HEK293 (cell line): ENCODE measurements around the gene ZNHIT1.
"Not testable (repeated sequence)": the region's sequence is repeated elsewhere in the genome, so short reads cannot be mapped to it uniquely, and the experiment has no call there.

Experiments used
- CTCF ChIA-PET: fragments of 350-600 bp; formaldehyde crosslinking; extraction: SDS; loops from one replicate; lab custom pipeline; 2021; ENCODE audit warnings: antibody characterized with exemption; lab: Yijun Ruan, JAX
- POLR2A ChIA-PET: fragments of 300-600 bp; formaldehyde crosslinking; extraction: SDS; loops from one replicate; lab custom pipeline; 2020; ENCODE audit warnings: antibody characterized with exemption, inconsistent platforms; lab: Yijun Ruan, JAX
- H3K27ac ChIP-seq: fragments of 200-500 bp; sonication (Bioruptor generic); 2 replicates; pipeline ENCODE4 v1.5.1; 2014; ENCODE audit warnings: low read depth, low read length, control low read depth, inconsistent platforms; ENCODE audit errors: extremely low read depth
- H3K36me3 ChIP-seq, 2 experiments: fragments of 200-500 bp in 1 of 2; sonication (Bioruptor generic) in 1 of 2; 1 replicate in 1 of 2; 2 replicates in 1 of 2; pipeline ENCODE4 v1.5.1; 2014 to 2017; ENCODE audit warnings: inconsistent platforms in 2 of 2, low read length in 2 of 2; ENCODE audit not compliant: control insufficient read depth in 2 of 2, insufficient read depth in 1 of 2
- H3K4me1 ChIP-seq: fragments of 200-500 bp; sonication (Bioruptor generic); 2 replicates; pipeline ENCODE4 v1.5.1; 2014; ENCODE audit warnings: mild to moderate bottlenecking, low read length, inconsistent platforms; ENCODE audit not compliant: control insufficient read depth, insufficient read depth
- H3K4me3 ChIP-seq: 2 replicates; pipeline ENCODE4 v1.5.1; 2011; ENCODE audit warnings: low read depth, mild to moderate bottlenecking, control low read depth, low read length, moderate library complexity
- H3K9me3 ChIP-seq: fragments of 200-500 bp; sonication (Bioruptor generic); 2 replicates; pipeline ENCODE4 v1.5.1; 2014; ENCODE audit warnings: low read depth, low read length, inconsistent platforms; ENCODE audit not compliant: control insufficient read depth, insufficient read depth
- EGR2 ChIP-seq: fragments of 450-650 bp; formaldehyde crosslinking; IDR thresholded peaks from 2 replicates; pipeline ENCODE4 v1.5.1; 2016; ENCODE audit warnings: low read depth, missing biosample characterization, missing genetic modification characterization
- GLI4 ChIP-seq: fragments of 450-650 bp; formaldehyde crosslinking; IDR thresholded peaks from 2 replicates; pipeline ENCODE4 v1.5.1; 2016; ENCODE audit warnings: missing biosample characterization, missing genetic modification characterization
- KLF1 ChIP-seq: fragments of 450-650 bp; formaldehyde crosslinking; IDR thresholded peaks from 2 replicates; pipeline ENCODE4 v1.5.1; 2016; ENCODE audit warnings: missing biosample characterization, missing genetic modification characterization
- PRDM1 ChIP-seq: fragments of 450-650 bp; formaldehyde crosslinking; IDR thresholded peaks from 2 replicates; pipeline ENCODE4; 2016; ENCODE audit warnings: missing biosample characterization, missing genetic modification characterization
- TRIM28 ChIP-seq: IDR thresholded peaks from 2 replicates; pipeline ENCODE4 v1.6.1; 2011; ENCODE audit warnings: low read length, control low read depth, borderline replicate concordance
- TSHZ1 ChIP-seq: fragments of 450-650 bp; formaldehyde crosslinking; IDR thresholded peaks from 2 replicates; pipeline ENCODE4 v1.5.1; 2016; ENCODE audit warnings: missing biosample characterization, missing genetic modification characterization, borderline replicate concordance
- YY2 ChIP-seq: fragments of 450-650 bp; formaldehyde crosslinking; IDR thresholded peaks from 2 replicates; pipeline ENCODE4 v1.5.1; 2016; ENCODE audit warnings: missing biosample characterization, missing genetic modification characterization
- ZBTB17 ChIP-seq: fragments of 450-650 bp; formaldehyde crosslinking; IDR thresholded peaks from 2 replicates; pipeline ENCODE4 v1.5.1; 2016; ENCODE audit warnings: missing biosample characterization, missing genetic modification characterization
- ZBTB7A ChIP-seq: fragments of 450-650 bp; formaldehyde crosslinking; IDR thresholded peaks from 2 replicates; pipeline ENCODE4 v1.5.1; 2016; ENCODE audit warnings: low read depth, missing biosample characterization, missing genetic modification characterization
- ZFHX2 ChIP-seq: fragments of 450-650 bp; formaldehyde crosslinking; conservative IDR thresholded peaks from 2 replicates; pipeline ENCODE4 v1.5.1; 2016; ENCODE audit warnings: missing biosample characterization, missing genetic modification characterization
- ZNF157 ChIP-seq: fragments of 450-650 bp; formaldehyde crosslinking; IDR thresholded peaks from 2 replicates; pipeline ENCODE4 v1.5.1; 2016; ENCODE audit warnings: missing biosample characterization, missing genetic modification characterization
- ZNF341 ChIP-seq: fragments of 450-650 bp; formaldehyde crosslinking; IDR thresholded peaks from 2 replicates; pipeline ENCODE4; 2016; ENCODE audit warnings: low read depth, missing biosample characterization, missing genetic modification characterization
- ZNF449 ChIP-seq: fragments of 450-650 bp; formaldehyde crosslinking; IDR thresholded peaks from 2 replicates; pipeline ENCODE4 v1.5.1; 2017; ENCODE audit warnings: missing biosample characterization, mild to moderate bottlenecking, missing genetic modification characterization, moderate library complexity
- ZNF596 ChIP-seq: fragments of 450-650 bp; IDR thresholded peaks from 2 replicates; pipeline ENCODE4 v1.5.0; 2018; ENCODE audit warnings: missing biosample characterization, mild to moderate bottlenecking, missing genetic modification characterization, moderate library complexity
- ZNF791 ChIP-seq: fragments of 450-650 bp; formaldehyde crosslinking; IDR thresholded peaks from 2 replicates; pipeline ENCODE4 v1.5.1; 2016; ENCODE audit warnings: missing biosample characterization, missing genetic modification characterization
- ZSCAN23 ChIP-seq: fragments of 450-650 bp; formaldehyde crosslinking; IDR thresholded peaks from 2 replicates; pipeline ENCODE4 v1.5.1; 2016; ENCODE audit warnings: missing biosample characterization, missing genetic modification characterization
- TF ChIP-seq, protein P1 (sequence below): fragments of 450-650 bp; formaldehyde crosslinking; IDR thresholded peaks from 2 replicates; pipeline ENCODE4 v1.5.1; 2016; ENCODE audit warnings: missing biosample characterization, missing genetic modification characterization
- TF ChIP-seq, protein P2 (sequence below): fragments of 450-650 bp; formaldehyde crosslinking; IDR thresholded peaks from 2 replicates; pipeline ENCODE4; 2016; ENCODE audit warnings: missing biosample characterization, missing genetic modification characterization
- TF ChIP-seq, protein P3 (sequence below): fragments of 450-650 bp; formaldehyde crosslinking; IDR thresholded peaks from 2 replicates; pipeline ENCODE4 v1.5.1; 2016; ENCODE audit warnings: missing biosample characterization, missing genetic modification characterization

The ZNHIT1 gene

GRCh38 chr7:101198476-101198875 lies 19.5 kb upstream of the ZNHIT1 start (continued):
- TF ChIP-seq TRIM28 (no peak), ZBTB17 (tag by site-specific recombination) (no peak), ZNF596 (no peak), ZBTB7A (tag by site-specific recombination) (no peak)
- TF ChIP-seq, protein P1, sequence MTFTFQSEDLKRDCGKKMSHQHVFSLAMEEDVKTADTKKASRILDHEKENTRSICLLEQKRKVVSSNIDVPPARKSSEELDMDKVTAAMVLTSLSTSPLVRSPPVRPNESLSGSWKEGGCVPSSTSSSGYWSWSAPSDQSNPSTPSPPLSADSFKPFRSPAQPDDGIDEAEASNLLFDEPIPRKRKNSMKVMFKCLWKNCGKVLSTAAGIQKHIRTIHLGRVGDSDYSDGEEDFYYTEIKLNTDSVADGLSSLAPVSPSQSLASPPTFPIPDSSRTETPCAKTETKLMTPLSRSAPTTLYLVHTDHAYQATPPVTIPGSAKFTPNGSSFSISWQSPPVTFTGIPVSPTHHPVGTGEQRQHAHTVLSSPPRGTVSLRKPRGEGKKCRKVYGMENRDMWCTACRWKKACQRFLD (tag by site-specific recombination), result no peak

DNA sequence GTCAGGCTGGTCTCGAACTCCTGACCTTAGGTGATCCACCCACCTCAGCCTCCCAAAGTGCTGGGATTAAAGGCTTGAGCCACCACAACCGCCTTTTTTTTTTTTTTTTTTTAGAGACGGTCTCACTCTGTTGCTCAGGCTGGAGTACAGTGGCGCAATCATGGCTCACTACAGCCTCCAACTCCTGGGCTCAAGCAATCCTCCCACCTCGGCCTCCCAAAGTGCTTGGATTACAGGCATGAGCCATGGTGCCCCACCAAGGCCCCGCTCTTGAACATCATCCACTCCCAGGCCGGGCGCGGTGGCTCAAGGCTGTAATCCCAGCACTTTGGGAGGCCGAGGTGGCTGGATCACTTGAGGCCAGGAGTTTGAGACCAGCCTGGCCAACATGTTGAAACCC lies 18.4 kb upstream of the ZNHIT1 start:
- CTCF ChIA-PET, result interaction anchor here (0.5 to 1.1 kb wide), 6 partner anchors 10 to 798 kb away, joined by 3 to 4 read pairs (median 3); partner anchors contain the start of genes PLOD3 and ZNHIT1
- H3K27ac ChIP-seq, POLR2A ChIA-PET: not testable (repeated sequence)

GRCh38 chr7:101200504-101200861 lies 17.5 kb upstream of the ZNHIT1 start:
- TF ChIP-seq YY2 (tag by site-specific recombination), result no peak
- TF ChIP-seq PRDM1, result peak; percentile 50; the same call in 1 of the 2 replicates
- no peak for TF ChIP-seq TSHZ1 (tag by site-specific recombination)
- ChIA-PET CTCF (interaction anchor here (0.6 to 1.2 kb wide), 6 partner anchors 10 to 109 kb away, joined by 3 to 4 read pairs (median 3); partner anchors contain the start of genes PLOD3 and ZNHIT1), POLR2A (no interaction called here)
- Histone ChIP-seq H3K36me3 (no peaks in the 10 kb centered on the region), H3K4me1 (no peaks in the 10 kb centered on the region), H3K9me3 (no peaks in the 10 kb centered on the region), H3K27ac (no peak overlapping the region), H3K4me3 (no peak overlapping the region)

More for the DNA sequence above, 18.4 kb upstream of the ZNHIT1 start:
- H3K4me1 ChIP-seq, H3K4me3 ChIP-seq, H3K9me3 ChIP-seq, H3K36me3 ChIP-seq: not testable (repeated sequence)

DNA sequence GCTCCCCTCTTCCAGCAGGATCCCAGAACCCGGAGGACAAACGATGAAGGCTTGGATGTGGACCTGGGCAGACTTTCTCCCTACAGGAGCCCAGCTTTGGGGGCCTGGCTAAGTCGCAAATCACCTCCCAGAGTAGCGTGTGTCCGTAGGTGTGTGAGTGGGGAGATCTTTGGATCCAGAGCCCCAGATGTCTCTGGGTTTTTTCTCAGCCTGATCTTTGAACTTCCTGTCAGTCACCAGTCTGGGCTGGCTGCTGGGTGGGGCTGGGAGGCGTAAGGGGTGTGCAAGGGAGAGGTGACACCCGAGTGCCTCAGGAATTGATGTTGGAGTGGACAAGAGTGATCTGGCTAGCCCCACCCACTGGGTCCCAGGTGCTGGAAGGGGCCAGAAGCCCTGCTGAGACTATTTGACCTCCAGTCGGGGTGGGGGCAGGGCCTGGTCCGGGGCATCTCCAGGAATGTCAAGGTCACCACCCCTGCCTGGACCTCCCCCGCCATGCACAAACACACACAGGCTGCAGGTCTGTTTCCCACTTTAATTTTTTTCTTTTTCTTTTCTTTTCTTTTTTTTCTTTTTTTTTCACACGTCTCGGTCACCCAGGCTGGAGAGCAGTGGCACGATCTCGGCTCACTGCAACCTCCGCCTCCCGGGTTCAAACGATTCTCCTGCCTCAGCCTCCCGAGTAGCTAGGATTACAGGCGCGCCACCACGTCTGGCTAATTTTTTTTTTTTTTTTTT lies 16.9 kb upstream of the ZNHIT1 start, which contains the start of gene MOGAT3:
TSS of gene MOGAT3 (minus strand) at position 175 of the 738 bp plus-strand sequence. CDS start 182 bp downstream, outside the sequence.
- no peak within 1 kb of the TSS for H3K4me3 ChIP-seq
- no peaks in the 10 kb centered on the region for H3K36me3 ChIP-seq
- H3K9me3 ChIP-seq, result no peaks in the 10 kb centered on the region
- ChIA-PET POLR2A (no interaction called here), CTCF (interaction anchor here (0.9 to 1.2 kb wide), 3 partner anchors 11 to 73 kb away, joined by 3 to 4 read pairs (median 3); no protein-coding TSS in a partner anchor)
- no peaks in the 10 kb centered on the region for H3K4me1 ChIP-seq
- peak; percentile 63; the same call in 1 of the 2 replicates for TF ChIP-seq KLF1 (tag by site-specific recombination)
- TF ChIP-seq GLI4 (tag by site-specific recombination), result no peak
- no peak for TF ChIP-seq ZNF449 (tag by site-specific recombination)
- TF ChIP-seq ZNF791, result no peak
- no peak for TF ChIP-seq ZSCAN23
- peak; percentile 67 for TF ChIP-seq ZFHX2 (tag by site-specific recombination)
- TF ChIP-seq ZNF157 (tag by site-specific recombination), result no peak
- TF ChIP-seq, protein P2, sequence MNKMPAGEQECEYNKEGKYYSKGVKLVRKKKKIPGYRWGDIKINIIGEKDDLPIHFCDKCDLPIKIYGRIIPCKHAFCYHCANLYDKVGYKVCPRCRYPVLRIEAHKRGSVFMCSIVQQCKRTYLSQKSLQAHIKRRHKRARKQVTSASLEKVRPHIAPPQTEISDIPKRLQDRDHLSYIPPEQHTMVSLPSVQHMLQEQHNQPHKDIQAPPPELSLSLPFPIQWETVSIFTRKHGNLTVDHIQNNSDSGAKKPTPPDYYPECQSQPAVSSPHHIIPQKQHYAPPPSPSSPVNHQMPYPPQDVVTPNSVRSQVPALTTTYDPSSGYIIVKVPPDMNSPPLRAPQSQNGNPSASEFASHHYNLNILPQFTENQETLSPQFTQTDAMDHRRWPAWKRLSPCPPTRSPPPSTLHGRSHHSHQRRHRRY (tag by site-specific recombination), result no peak
- TF ChIP-seq, protein P3, sequence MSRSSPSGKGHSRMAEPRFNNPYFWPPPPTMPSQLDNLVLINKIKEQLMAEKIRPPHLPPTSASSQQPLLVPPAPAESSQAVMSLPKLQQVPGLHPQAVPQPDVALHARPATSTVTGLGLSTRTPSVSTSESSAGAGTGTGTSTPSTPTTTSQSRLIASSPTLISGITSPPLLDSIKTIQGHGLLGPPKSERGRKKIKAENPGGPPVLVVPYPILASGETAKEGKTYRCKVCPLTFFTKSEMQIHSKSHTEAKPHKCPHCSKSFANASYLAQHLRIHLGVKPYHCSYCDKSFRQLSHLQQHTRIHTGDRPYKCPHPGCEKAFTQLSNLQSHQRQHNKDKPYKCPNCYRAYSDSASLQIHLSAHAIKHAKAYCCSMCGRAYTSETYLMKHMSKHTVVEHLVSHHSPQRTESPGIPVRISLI, result 0 out of 2 replicates have a peak, but pooled peaks have one; percentile 52
- TF ChIP-seq EGR2 (tag by site-specific recombination), result peak; percentile 66
- TF ChIP-seq ZNF341 (tag by site-specific recombination), result no peak
- no peak within 1 kb of the TSS for H3K27ac ChIP-seq
